GM12878 (cell line): ENCODE measurements around the gene HESX1. TPM values are rescaled to one million over a fixed set of nuclear protein-coding genes. Genes with fewer than 3 reads are reported as not detected.

Experiments
- ATAC-seq: fragments of 200-7000 bp; cut with Tn5 transposase; 3 replicates; pipeline ENCODE4 v1.9.1; 2020; ENCODE audit warnings: mild to moderate bottlenecking, moderate library complexity
- BruUV-seq: library from RNA; stranded (reverse); fragments of 400-500 nt; replicated peaks from 2 replicates; lab custom pipeline; 2021; lab: Mats Ljungman, UMichigan
- CTCF ChIA-PET: fragments of 300-600 bp; sonication (Branson Sonifier 250); formaldehyde crosslinking; extraction: SDS; loops from one replicate; lab custom pipeline; 2021; ENCODE audit warnings: inconsistent platforms; lab: Yijun Ruan, JAX
- POLR2A ChIA-PET: fragments of 350-600 bp; formaldehyde crosslinking; extraction: SDS; loops from one replicate; lab custom pipeline; 2021; ENCODE audit warnings: inconsistent platforms; lab: Charles Lee
- RAD21 ChIA-PET: fragments of 300-600 bp; sonication (Branson Sonifier 250); formaldehyde crosslinking; loops from one replicate; lab custom pipeline; 2023; ENCODE audit warnings: antibody characterized with exemption; ENCODE audit not compliant: unreplicated experiment; lab: Charles Lee
- SMC1A ChIA-PET: fragments of 300-600 bp; sonication (Branson Sonifier 250); formaldehyde crosslinking; loops from one replicate; lab custom pipeline; 2023; ENCODE audit not compliant: unreplicated experiment, uncharacterized antibody; lab: Charles Lee
- DNase-seq: peaks from one replicate; pipeline ENCODE4 v3.0.0-alpha.2; 2011; ENCODE audit warnings: low read depth, low spot score
- FAIRE-seq: peaks from 3 replicates; lab custom pipeline; 2011; peaks lifted over from hg19 to GRCh38; lab: Jason Lieb, UNC
- H2AFZ ChIP-seq: 2 replicates; pipeline ENCODE4 v1.6.0; 2011; ENCODE audit warnings: low read depth, low read length, control low read depth; ENCODE audit not compliant: control insufficient read depth
- H3K27ac ChIP-seq: 2 replicates; pipeline ENCODE4 v1.5.1; 2011; ENCODE audit warnings: control low read depth; ENCODE audit not compliant: control insufficient read depth, insufficient read depth
- H3K27me3 ChIP-seq, 2 experiments: replicated peaks in 1 of 2; 2 replicates each; pipeline versions ENCODE4 v1.6.0 to v1.6.1; 2011; ENCODE audit warnings: low read length in 1 of 2; ENCODE audit not compliant: control insufficient read depth in 2 of 2, insufficient read depth in 2 of 2
- H3K36me3 ChIP-seq, 2 experiments: 2 replicates each; pipeline ENCODE4 v1.5.1; 2011; ENCODE audit warnings: low read length in 1 of 2; ENCODE audit not compliant: control insufficient read depth in 2 of 2, insufficient read depth in 2 of 2
- H3K4me1 ChIP-seq: 2 replicates; pipeline ENCODE4 v1.6.1; 2011; ENCODE audit warnings: mild to moderate bottlenecking, low read length, moderate library complexity, mixed read lengths; ENCODE audit not compliant: control insufficient read depth, insufficient read depth
- H3K4me2 ChIP-seq: 2 replicates; pipeline ENCODE4 v1.6.0; 2011; ENCODE audit warnings: control low read depth; ENCODE audit not compliant: control insufficient read depth, insufficient read depth
- H3K4me3 ChIP-seq: fragments of 200-600 bp; sonication (generic); 2 replicates; pipeline ENCODE4 v1.5.1; 2016
- H3K79me2 ChIP-seq: 2 replicates; pipeline ENCODE4 v1.6.0; 2011; ENCODE audit warnings: low read length; ENCODE audit not compliant: control insufficient read depth, insufficient read depth
- H3K9ac ChIP-seq: 2 replicates; pipeline ENCODE4 v1.8.0; 2011; ENCODE audit warnings: low read length, control low read depth, mixed read lengths; ENCODE audit not compliant: control insufficient read depth, insufficient read depth
- H3K9me3 ChIP-seq: replicated peaks from 3 replicates; pipeline ENCODE4 v1.5.1; 2011; ENCODE audit warnings: mild to moderate bottlenecking, low read length; ENCODE audit not compliant: control insufficient read depth, insufficient read depth
- H4K20me1 ChIP-seq: 2 replicates; pipeline ENCODE4 v1.6.0; 2011; ENCODE audit not compliant: control insufficient read depth, insufficient read depth
- BACH1 ChIP-seq: fragments of 450-650 bp; IDR thresholded peaks from 2 replicates; pipeline ENCODE4 v1.6.1; 2017; ENCODE audit warnings: mild to moderate bottlenecking, borderline replicate concordance
- BCLAF1 ChIP-seq: fragments of 450-650 bp; IDR thresholded peaks from 2 replicates; pipeline ENCODE4 v1.6.1; 2017; ENCODE audit warnings: antibody characterized with exemption, mild to moderate bottlenecking, moderate library complexity
- DPF2 ChIP-seq: fragments of 450-650 bp; IDR thresholded peaks from 2 replicates; pipeline ENCODE4 v1.6.1; 2017; ENCODE audit warnings: mild to moderate bottlenecking
- ETV6 ChIP-seq, 2 experiments: fragments of 450-650 bp in 1 of 2; IDR thresholded peaks in 1 of 2; conservative IDR thresholded peaks in 1 of 2; 2 replicates each; pipeline ENCODE4 v1.6.1; 2014; ENCODE audit warnings: antibody characterized with exemption in 1 of 2, borderline replicate concordance in 1 of 2, low read depth in 1 of 2, mild to moderate bottlenecking in 1 of 2, moderate library complexity in 1 of 2
- HDAC2 ChIP-seq: fragments of 200-600 bp; sonication (generic); IDR thresholded peaks from 2 replicates; pipeline ENCODE4 v1.6.1; 2017
- SIX5 ChIP-seq: IDR thresholded peaks from 2 replicates; pipeline ENCODE4 v1.6.1; 2011; ENCODE audit warnings: mild to moderate bottlenecking, low read depth, low read length, moderate library complexity; ENCODE audit not compliant: severe bottlenecking
- SPI1 ChIP-seq: IDR thresholded peaks from 2 replicates; pipeline ENCODE4 v1.6.1; 2011; ENCODE audit warnings: low read depth, mild to moderate bottlenecking, low read length, moderate library complexity, borderline replicate concordance; ENCODE audit not compliant: insufficient read depth
- SREBF2 ChIP-seq: IDR thresholded peaks from 2 replicates; pipeline ENCODE4 v1.6.1; 2012; ENCODE audit warnings: mild to moderate bottlenecking, low read length
- STAT3 ChIP-seq: IDR thresholded peaks from 2 replicates; pipeline ENCODE4 v1.6.1; 2011; ENCODE audit warnings: low read depth, low read length, improper control_type of control experiment
- WGBS: methylation state at CpG from one replicate; pipeline ENCODE4 v1.1.6; 2016; ENCODE audit warnings: low lambda C conversion rate; ENCODE audit not compliant: insufficient replicate concordance, insufficient coverage; ENCODE audit errors: missing lambda C conversion rate; 5-methylcytosine and 5-hydroxymethylcytosine counted together
- in situ Hi-C: fragments of 300-500 bp; cut with MboI; formaldehyde crosslinking; loops from 9 replicates; pipeline ENCODE4 v1.14.3; 2018; ENCODE audit warnings: mixed read lengths
- intact Hi-C: fragments of 100-400 bp; cut with micrococcal nuclease; formaldehyde crosslinking; loops from one replicate; pipeline ENCODE4 v1.14.2; 2022; ENCODE audit not compliant: unreplicated experiment
- polyA plus RNA-seq, 11 experiments: library from polyadenylated mRNA; depleted of rRNA in 4 of 11; unstranded in 6 of 11; stranded (reverse) in 5 of 11; fragments of >200 nt; fragmentation: Nextera tagmentation in 4 of 11; fragmentation: Illumina TruSeq in 1 of 11; extraction: Ambion mirVana in 4 of 11; extraction: Trizol in 1 of 11; gene quantifications; 1 replicate in 1 of 11; 2 replicates in 10 of 11; pipeline versions ENCODE4 v1.2.1 to v1.2.3, GENCODE V29; 2011 to 2016; ENCODE audit warnings: inconsistent platforms in 2 of 11, missing spikeins in 2 of 11, low read depth in 1 of 11
- total RNA-seq, 4 experiments: library from RNA; depleted of rRNA in 3 of 4; stranded (reverse); fragments of >200 nt in 3 of 4; fragmentation: Illumina TruSeq in 1 of 4; extraction: Trizol in 1 of 4; gene quantifications; 2 replicates each; pipeline versions ENCODE4 v1.2.1 to v1.2.3, GENCODE V29; 2013 to 2021

Gene HESX1
- total and polyA plus RNA-seq, 10 of the 15 experiments (the other 5 are each of a cell fraction or from before 2014, with no cell fraction given): 2.5 to 5.9 (median 4.3) TPM

GRCh38 chr3:57155310-57155643, 44.5 kb downstream of the HESX1 start:
- Histone ChIP-seq H4K20me1 (no peaks in the 10 kb centered on the region), H3K36me3 (no peaks in the 10 kb centered on the region), H3K79me2 (no peaks in the 10 kb centered on the region), H3K9ac (no peak overlapping the region), H3K4me3 (no peak overlapping the region), H2AFZ (no peak overlapping the region), H3K4me2 (no peak overlapping the region), H3K4me1 (no peaks in the 10 kb centered on the region), H3K9me3 (no peaks in the 10 kb centered on the region), H3K27ac (no peak overlapping the region), H3K27me3 (peaks cover 0 to 2% of the 10 kb centered on the region in 2 experiments; a peak in 3 of 4 replicates)
- ChIA-PET RAD21 (interaction anchor here (1.1 kb wide), 1 partner anchor 14 kb away, joined by 3 read pairs; no protein-coding TSS in a partner anchor), POLR2A (no interaction called here), SMC1A (no interaction called here), CTCF (interaction anchor here (1.5 kb wide), 1 partner anchor 10 kb away, joined by 3 read pairs; no protein-coding TSS in a partner anchor)
- in situ Hi-C loops (no loop called here), intact Hi-C loops (no loop called here)
- 57% methylated on average over 3 of the region's 3 CpGs for WGBS
- ATAC-seq (no peak), FAIRE-seq (no peak), DNase-seq (no peak)
- no peak for TF ChIP-seq DPF2
- TF ChIP-seq BACH1: no peak
- TF ChIP-seq ETV6 (conservative IDR thresholded peaks at IDR 0.05 in 1 of 2, IDR thresholded peaks at IDR 0.05 in 1 of 2; ENCODE audit: borderline replicate concordance in 1 of 2, low read depth in 1 of 2): no peak
- TF ChIP-seq SREBF2: no peak
- no TSS peak for BruUV-seq

- Histone ChIP-seq H3K36me3 (no peaks in the 10 kb centered on the region), H2AFZ (no peak overlapping the region), H3K4me1 (no peaks in the 10 kb centered on the region), H3K27ac (no peak overlapping the region), H3K79me2 (no peaks in the 10 kb centered on the region), H3K27me3 (peaks cover 0 to 2% of the 10 kb centered on the region in 2 experiments; a peak in 3 of 4 replicates), H4K20me1 (no peaks in the 10 kb centered on the region), H3K9me3 (no peaks in the 10 kb centered on the region), H3K4me2 (no peak overlapping the region), H3K9ac (no peak overlapping the region), H3K4me3 (no peak overlapping the region)
- no peak for FAIRE-seq
- in situ Hi-C loops: no loop called here
- SMC1A ChIA-PET: no interaction called here
- POLR2A ChIA-PET: interaction anchor here (0.6 kb wide), 1 partner anchor 451 kb away, joined by 4 read pairs; no protein-coding TSS in a partner anchor
- intact Hi-C loops: no loop called here
- CTCF ChIA-PET: interaction anchor here (0.7 to 0.8 kb wide), 2 partner anchors 17 to 25 kb away, joined by 3 read pairs; no protein-coding TSS in a partner anchor
- RAD21 ChIA-PET: interaction anchor here (1.1 kb wide), 1 partner anchor 14 kb away, joined by 3 read pairs; no protein-coding TSS in a partner anchor
- DNase-seq: no peak
- ATAC-seq: no peak
- 36% methylated on average over 15 of the region's 15 CpGs for WGBS
- no TSS peak for BruUV-seq
- TF ChIP-seq BCLAF1 (no peak), SPI1 (no peak), SIX5 (no peak), STAT3 (no peak), HDAC2 (no peak)
Measured at GRCh38 chr3:57154470-57155309, 45.1 kb downstream of the HESX1 start.
